ENCODE results near the gene LSP1.

- TF ChIP-seq CTCF (conservative IDR thresholded peaks at IDR 0.05 in 1 of 2, IDR thresholded peaks at IDR 0.05 in 1 of 2; ENCODE audit: low read depth in 1 of 2, low read length in 2 of 2) = no peak
- no peak for TF ChIP-seq EZH2 (IDR thresholded peaks at IDR 0.05; ENCODE audit: low read length, missing control alignments)
Observed at GRCh38 chr11:1814691-1815090, 38.2 kb upstream of the LSP1 start.

Data from fibroblast of lung (primary cell).